Hepatocyte (in vitro differentiated cells): ENCODE data around the gene MTERF4. TPM values are rescaled to one million over a fixed set of nuclear protein-coding genes. Genes with fewer than 3 reads are reported as not detected.

Experiments used
- DNase-seq: peaks from one replicate; pipeline ENCODE4 v3.0.0-alpha.2; 2016; ENCODE audit warnings: low spot score
- H2AFZ ChIP-seq: fragments of 200-600 bp; sonication (generic); 2 replicates; pipeline ENCODE4 v1.6.0; 2016; ENCODE audit warnings: antibody characterized with exemption, mild to moderate bottlenecking
- H3K27ac ChIP-seq: fragments of 200-600 bp; sonication (generic); 2 replicates; pipeline ENCODE4 v1.5.1; 2016; ENCODE audit warnings: mild to moderate bottlenecking
- H3K27me3 ChIP-seq: fragments of 200-600 bp; sonication (generic); 2 replicates; pipeline ENCODE4 v1.6.1; 2016
- H3K36me3 ChIP-seq: fragments of 200-600 bp; sonication (generic); replicated peaks from 2 replicates; pipeline ENCODE4 v1.5.1; 2016; ENCODE audit warnings: low read depth; ENCODE audit not compliant: insufficient read depth
- H3K4me1 ChIP-seq: fragments of 200-600 bp; sonication (generic); 2 replicates; pipeline ENCODE4 v1.5.1; 2016; ENCODE audit warnings: mild to moderate bottlenecking, moderate library complexity; ENCODE audit not compliant: insufficient read depth
- H3K4me2 ChIP-seq: fragments of 200-600 bp; sonication (generic); 2 replicates; pipeline ENCODE4 v1.6.0; 2016
- H3K4me3 ChIP-seq: fragments of 200-600 bp; sonication (generic); 2 replicates; pipeline ENCODE4 v1.5.1; 2016; ENCODE audit warnings: mild to moderate bottlenecking
- H3K79me2 ChIP-seq: fragments of 200-600 bp; sonication (generic); 2 replicates; pipeline ENCODE4 v1.6.0; 2017; ENCODE audit warnings: mild to moderate bottlenecking
- H3K9me2 ChIP-seq: fragments of 200-600 bp; sonication (generic); replicated peaks from 2 replicates; pipeline ENCODE4 v1.6.0; 2017; ENCODE audit warnings: mild to moderate bottlenecking; ENCODE audit not compliant: insufficient read depth
- H3K9me3 ChIP-seq: fragments of 200-600 bp; sonication (generic); 2 replicates; pipeline ENCODE4 v1.5.1; 2016; ENCODE audit warnings: low read depth, mild to moderate bottlenecking
- H4K20me1 ChIP-seq: fragments of 200-600 bp; sonication (generic); 2 replicates; pipeline ENCODE4 v1.6.0; 2016; ENCODE audit warnings: mild to moderate bottlenecking; ENCODE audit not compliant: insufficient read depth, poor library complexity, severe bottlenecking
- CTCF ChIP-seq: fragments of 200-600 bp; sonication (generic); IDR thresholded peaks from 2 replicates; pipeline ENCODE4 v1.5.1; 2016; ENCODE audit warnings: antibody characterized with exemption, mild to moderate bottlenecking; ENCODE audit not compliant: poor library complexity
- EZH2 ChIP-seq: fragments of 200-600 bp; sonication (generic); IDR thresholded peaks from 2 replicates; pipeline ENCODE4 v1.6.1; 2016; ENCODE audit warnings: antibody characterized with exemption, mild to moderate bottlenecking, borderline replicate concordance
- EZH2phosphoT487 ChIP-seq: fragments of 200-600 bp; sonication (generic); IDR thresholded peaks from one replicate; pipeline ENCODE4 v1.6.1; 2018; ENCODE audit warnings: antibody characterized with exemption, mild to moderate bottlenecking, low read depth, moderate library complexity; ENCODE audit not compliant: unreplicated experiment, severe bottlenecking
- WGBS: methylation state at CpG from one replicate; pipeline ENCODE4 v1.1.6; 2016; ENCODE audit warnings: low lambda C conversion rate; ENCODE audit errors: missing lambda C conversion rate; 5-methylcytosine and 5-hydroxymethylcytosine counted together
- polyA plus RNA-seq: library from polyadenylated mRNA; unstranded; fragments of >200 nt; fragmentation: Nextera tagmentation; extraction: Ambion mirVana; gene quantifications from 2 replicates; pipeline ENCODE4 v1.2.1, GENCODE V29; 2016
- total RNA-seq: library from RNA; depleted of rRNA; stranded (reverse); fragments of >200 nt; gene quantifications from 2 replicates; pipeline ENCODE4 v1.2.3, GENCODE V29; 2014

Gene MTERF4
- total and polyA plus RNA-seq, 2 experiments from 2014 or later: 20.3 to 39.4 TPM

- Histone ChIP-seq H3K36me3 (no peaks in the 10 kb centered on the region), H3K4me1 (no peaks in the 10 kb centered on the region), H3K27ac (no peak overlapping the region), H2AFZ (no peak overlapping the region), H4K20me1 (no peaks in the 10 kb centered on the region), H3K9me3 (no peaks in the 10 kb centered on the region), H3K4me3 (no peak overlapping the region), H3K27me3 (no peaks in the 10 kb centered on the region), H3K4me2 (peak overlapping the region; percentile 82), H3K9me2 (no peaks in the 10 kb centered on the region), H3K79me2 (no peaks in the 10 kb centered on the region)
- no peak for DNase-seq
- 78% methylated on average over 13 of the region's 13 CpGs for whole genome bisulfite sequencing
- TF ChIP-seq EZH2phosphoT487: no peak
- no peak for TF ChIP-seq CTCF
- no peak for TF ChIP-seq EZH2
These were observed 39.0 kb downstream of the MTERF4 start for GRCh38 chr2:241063093-241063551.

- H3K9me2 ChIP-seq: no peaks in the 10 kb centered on the region
- no peak for DNase-seq
- H3K27ac ChIP-seq: no peak overlapping the region
- no peaks in the 10 kb centered on the region for H3K79me2 ChIP-seq
- TF ChIP-seq CTCF (no peak), EZH2 (no peak), EZH2phosphoT487 (no peak)
- H3K4me3 ChIP-seq: no peak overlapping the region
- H3K36me3 ChIP-seq: no peaks in the 10 kb centered on the region
- WGBS: 88% methylated on average over 15 of the region's 15 CpGs
- no peak overlapping the region for H3K4me2 ChIP-seq
- H3K4me1 ChIP-seq: no peaks in the 10 kb centered on the region
- no peak overlapping the region for H2AFZ ChIP-seq
- H3K27me3 ChIP-seq: no peaks in the 10 kb centered on the region
- no peaks in the 10 kb centered on the region for H4K20me1 ChIP-seq
- H3K9me3 ChIP-seq: no peaks in the 10 kb centered on the region
These were observed 39.5 kb downstream of the MTERF4 start for GRCh38 chr2:241062389-241063092.

- H3K9me2 ChIP-seq: no peaks in the 10 kb centered on the region
- no peaks in the 10 kb centered on the region for H3K4me1 ChIP-seq
- H3K36me3 ChIP-seq: no peaks in the 10 kb centered on the region
- no peak for DNase-seq
- H4K20me1 ChIP-seq: no peaks in the 10 kb centered on the region
- no peaks in the 10 kb centered on the region for H3K9me3 ChIP-seq
- H3K27me3 ChIP-seq: no peaks in the 10 kb centered on the region
- TF ChIP-seq EZH2 (no peak), EZH2phosphoT487 (no peak), CTCF (no peak)
- no peak overlapping the region for H3K4me3 ChIP-seq
- no peak overlapping the region for H3K4me2 ChIP-seq
- no peak overlapping the region for H3K27ac ChIP-seq
- 84% methylated on average over 6 of the region's 6 CpGs for WGBS
- H3K79me2 ChIP-seq: no peaks in the 10 kb centered on the region
- no peak overlapping the region for H2AFZ ChIP-seq
These were observed 40.8 kb downstream of the MTERF4 start for GRCh38 chr2:241061275-241061674.
